Fibroblast of skin of left quadriceps (primary cell): ENCODE results near the gene ARAP1.

Experiments used
- DNase-seq, 2 experiments: peaks; one replicate each; pipeline ENCODE4 v3.0.0-alpha.2; 2013; ENCODE audit warnings: low read depth in 2 of 2

Gene ARAP1

DNA sequence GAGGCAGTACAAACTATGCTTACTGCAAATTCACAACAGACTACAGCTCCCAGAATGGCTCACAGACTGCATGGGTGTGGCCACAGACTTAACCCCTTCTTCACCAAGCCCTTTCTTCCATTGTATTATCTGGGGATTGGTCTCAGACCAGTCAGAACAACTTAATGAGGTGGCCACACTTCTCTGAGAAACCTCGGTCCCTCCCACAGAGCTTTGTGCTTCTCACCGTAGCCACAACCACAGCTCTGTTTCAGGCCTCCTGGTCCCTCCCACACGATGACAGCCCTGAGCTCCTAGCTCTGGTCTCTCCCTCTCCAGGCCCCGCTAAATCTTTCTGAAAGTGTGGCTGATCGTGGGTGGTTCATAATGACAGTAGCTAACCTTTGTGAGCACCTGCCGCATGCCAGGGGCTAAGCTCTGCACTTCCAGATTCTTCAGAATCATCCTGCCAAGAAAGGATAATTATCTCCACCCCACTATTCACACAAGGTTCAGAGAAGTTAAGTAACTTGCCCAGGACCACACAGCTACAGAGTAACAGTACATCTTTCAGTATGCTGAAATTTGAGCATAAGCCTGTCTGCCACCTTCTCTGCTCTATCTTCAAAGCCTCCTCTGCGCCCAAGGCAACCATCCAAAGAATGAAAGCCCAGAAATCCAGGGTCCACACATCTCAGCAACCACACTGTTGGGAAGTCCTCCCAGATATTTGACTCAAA lies 83.4 kb downstream of the ARAP1 start:
- no peak for DNase-seq

- DNase-seq: no peak
These were observed 86.2 kb downstream of the ARAP1 start for GRCh38 chr11:72665911-72666472.

- no peak for DNase-seq
These were observed 90.2 kb downstream of the ARAP1 start for GRCh38 chr11:72662036-72662435.

- no peak for DNase-seq
These were observed 90.7 kb downstream of the ARAP1 start for GRCh38 chr11:72661486-72661885.

GRCh38 chr11:72658989-72659640 lies 93.1 kb downstream of the ARAP1 start:
- no peak for DNase-seq

GRCh38 chr11:72657411-72658100 lies 94.7 kb downstream of the ARAP1 start:
- DNase-seq: no peak

- no peak for DNase-seq
These were observed 96.2 kb downstream of the ARAP1 start for GRCh38 chr11:72655896-72656464.

DNA sequence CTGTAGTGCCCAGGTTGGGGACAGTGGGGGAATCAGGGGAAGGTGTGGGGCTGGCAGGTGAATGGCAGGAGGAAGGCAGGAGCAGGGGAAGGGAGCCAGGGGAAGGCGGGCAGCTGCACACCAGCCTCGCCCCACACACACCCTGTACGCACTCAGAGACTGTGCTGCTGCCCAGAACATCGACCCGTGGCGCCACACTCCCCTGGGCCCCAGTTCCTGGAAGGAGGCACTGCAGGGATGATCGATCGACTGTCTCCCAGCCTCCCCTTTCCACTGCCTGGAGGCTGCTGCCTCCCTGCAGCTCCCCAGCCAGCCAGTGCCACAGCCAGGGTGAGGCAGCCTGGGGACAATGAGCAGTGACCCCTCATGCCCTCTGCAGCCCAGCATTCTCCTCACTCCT lies 97.2 kb downstream of the ARAP1 start:
- no peak for DNase-seq

DNA sequence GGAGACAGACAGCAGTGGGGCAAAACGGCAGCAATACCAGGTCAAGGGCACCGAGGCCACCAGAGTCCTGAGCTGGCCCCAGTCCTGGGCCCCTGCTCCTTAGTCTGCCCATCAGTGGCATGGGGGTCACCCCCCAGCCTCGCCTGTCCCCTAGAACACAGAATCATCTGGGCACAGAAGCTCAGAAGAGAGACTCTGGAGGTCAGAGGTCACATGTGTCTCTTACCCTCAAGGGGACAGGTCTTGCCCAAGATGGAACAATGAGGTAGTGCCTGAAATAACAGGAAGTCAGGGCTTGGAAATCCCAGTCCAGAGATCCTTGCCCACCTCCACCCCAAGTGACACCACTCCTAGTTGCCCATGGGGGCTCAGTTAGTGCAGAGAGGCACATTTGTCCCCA lies 98.6 kb downstream of the ARAP1 start:
- DNase-seq: no peak

DNA sequence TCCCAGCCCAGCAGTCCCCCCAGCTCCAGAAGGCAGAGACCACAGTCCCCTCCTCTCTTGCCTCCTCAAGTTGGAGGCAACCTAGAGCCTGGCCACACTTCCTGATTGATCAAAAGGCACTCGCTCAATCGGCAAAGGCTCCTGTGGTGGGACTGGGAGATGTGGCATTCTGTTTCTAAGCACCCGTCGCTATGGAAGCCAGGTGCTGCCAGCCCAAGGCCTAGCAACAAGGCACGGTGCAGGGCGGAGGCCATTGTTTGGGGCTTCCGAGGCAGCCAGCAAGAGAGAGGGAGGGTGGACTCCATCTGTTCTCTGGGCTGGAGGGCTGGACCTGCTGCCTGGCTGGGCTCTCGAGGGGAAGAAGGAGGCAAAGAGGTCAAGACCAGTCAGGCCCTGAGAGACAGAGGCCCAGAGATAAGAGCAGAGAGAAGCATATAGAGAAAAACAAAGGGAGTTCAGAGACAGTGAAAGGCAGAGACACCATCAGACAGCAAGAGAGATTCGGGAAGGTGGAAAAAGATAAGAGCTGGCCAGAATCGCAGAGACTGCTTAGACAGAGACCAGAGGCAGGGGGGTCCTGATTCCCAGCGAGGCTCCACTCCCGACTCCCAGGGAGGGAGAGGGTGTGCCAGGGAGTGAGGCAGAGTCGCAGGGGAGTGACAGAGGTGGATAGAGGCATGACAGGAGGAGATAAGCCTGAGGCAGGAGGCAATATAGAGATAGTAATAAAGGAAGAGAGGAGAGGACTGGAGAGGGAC lies 99.2 kb downstream of the ARAP1 start:
- no peak for DNase-seq

GRCh38 chr11:72652133-72652532 lies 100.1 kb downstream of the ARAP1 start:
- no peak for DNase-seq

GRCh38 chr11:72649215-72649976 lies 102.8 kb downstream of the ARAP1 start:
- DNase-seq: no peak

DNA sequence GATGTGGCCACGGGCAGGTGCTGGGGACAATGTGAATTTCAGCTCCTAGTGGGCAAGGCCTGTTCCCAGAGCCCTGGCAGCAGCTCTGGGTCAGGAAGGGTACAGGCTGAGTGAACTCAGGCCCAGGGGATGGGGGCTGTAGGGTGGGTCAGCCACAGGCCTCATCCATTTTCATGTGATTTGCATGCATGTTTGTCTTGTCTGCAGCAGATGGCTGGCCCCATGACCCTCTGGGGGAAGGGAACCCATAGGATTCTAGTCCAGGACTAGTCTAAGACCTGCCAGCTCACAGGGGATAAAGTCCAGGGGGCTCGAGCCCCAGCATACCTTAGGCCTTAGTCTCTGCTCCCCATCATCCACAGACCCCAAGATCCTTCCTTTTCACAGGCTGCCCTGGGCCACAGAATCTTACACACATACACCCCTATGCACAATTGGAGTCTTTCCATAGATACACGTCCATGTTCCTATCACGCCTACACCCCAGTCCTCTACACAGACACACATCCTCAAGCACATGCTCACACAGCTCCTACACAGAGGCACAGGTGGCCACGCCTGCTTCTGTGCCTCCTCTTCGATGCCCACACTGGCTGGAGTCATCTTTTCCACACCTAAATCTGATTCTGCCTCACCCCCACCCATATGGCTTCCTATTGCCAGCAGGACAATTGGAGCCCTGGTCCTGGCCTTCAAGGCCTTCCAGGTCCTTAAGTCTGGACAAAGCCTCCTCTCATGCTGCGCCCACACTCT lies 103.6 kb downstream of the ARAP1 start:
- no peak for DNase-seq

- no peak for DNase-seq
These were observed 104.3 kb downstream of the ARAP1 start for GRCh38 chr11:72647882-72648281.

- no peak for DNase-seq
These were observed 105.7 kb downstream of the ARAP1 start for GRCh38 chr11:72646472-72646871.

DNA sequence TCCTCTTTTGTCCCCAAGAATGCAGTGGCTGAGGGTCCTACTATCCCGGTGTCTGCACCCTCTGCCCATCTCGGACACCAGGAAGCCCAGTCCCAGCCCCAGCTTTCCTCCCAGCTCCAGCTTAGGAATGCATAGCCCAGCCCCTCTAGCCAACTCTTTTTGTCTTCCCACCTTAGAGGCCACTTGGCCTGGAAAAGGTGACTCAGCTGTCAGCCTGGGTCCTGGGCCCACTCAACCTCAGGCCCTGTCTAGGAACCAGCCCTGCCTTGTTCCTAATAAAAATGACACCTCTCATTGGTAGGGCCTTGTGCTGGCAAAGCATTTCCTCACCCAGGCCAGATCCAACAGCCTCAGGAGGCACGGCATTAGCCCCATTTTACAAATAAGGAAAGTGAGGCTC lies 106.2 kb downstream of the ARAP1 start:
- DNase-seq: no peak

- DNase-seq: no peak
These were observed 108.7 kb downstream of the ARAP1 start for GRCh38 chr11:72643547-72643946.

- DNase-seq: peak in 1 of 2 experiments; percentile 5
These were observed 109.2 kb downstream of the ARAP1 start for GRCh38 chr11:72642884-72643522.

DNA sequence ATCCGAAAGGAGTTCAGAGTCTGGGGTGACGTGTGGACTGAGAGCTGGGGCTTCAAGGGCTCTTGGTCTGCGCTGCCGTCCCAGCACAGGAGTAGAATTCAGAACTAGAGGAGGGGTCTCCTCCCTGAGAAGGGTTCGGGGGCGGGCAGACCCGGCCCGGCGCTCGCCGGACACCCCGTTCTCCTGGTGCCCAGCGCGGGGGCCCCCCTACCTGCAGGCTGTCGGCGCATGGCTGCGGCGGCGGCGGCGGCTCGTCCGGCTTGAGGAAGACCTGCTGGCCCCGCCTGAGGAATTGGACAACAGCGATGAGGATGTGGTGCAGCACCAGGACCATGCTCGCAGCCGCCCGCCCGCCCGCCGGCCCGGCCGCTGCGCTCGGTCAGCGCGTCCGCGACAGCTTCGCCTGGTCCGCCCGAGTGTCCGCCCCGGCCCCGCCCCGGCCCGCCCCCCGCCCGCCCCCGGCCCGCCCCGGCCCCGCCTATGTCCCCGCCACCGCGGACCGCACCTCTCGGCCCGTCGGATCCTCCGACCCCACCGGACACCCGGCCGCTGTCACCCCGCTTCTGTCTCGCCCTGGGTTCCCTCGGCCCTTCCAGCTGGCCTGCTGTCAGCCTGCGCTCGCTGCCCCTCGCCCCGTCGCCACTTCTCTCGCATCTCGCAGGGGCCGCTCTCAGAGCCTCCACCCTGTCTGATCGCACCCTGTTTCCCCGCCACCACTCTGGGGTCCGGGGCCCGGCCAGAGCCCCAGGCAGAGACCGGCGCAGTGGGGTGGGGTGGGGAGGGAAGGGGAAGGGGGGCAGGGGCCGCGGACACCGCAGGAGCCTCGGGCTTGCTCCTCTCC lies 109.9 kb downstream of the ARAP1 start:
- DNase-seq: no peak
